ENCODE data around the gene RNF182. TPM values are rescaled to one million over a fixed set of nuclear protein-coding genes. Genes with fewer than 3 reads are reported as not detected.

The RNF182 gene
- total RNA-seq, 1 donor from 2014 or later: 8.3 TPM

DNA sequence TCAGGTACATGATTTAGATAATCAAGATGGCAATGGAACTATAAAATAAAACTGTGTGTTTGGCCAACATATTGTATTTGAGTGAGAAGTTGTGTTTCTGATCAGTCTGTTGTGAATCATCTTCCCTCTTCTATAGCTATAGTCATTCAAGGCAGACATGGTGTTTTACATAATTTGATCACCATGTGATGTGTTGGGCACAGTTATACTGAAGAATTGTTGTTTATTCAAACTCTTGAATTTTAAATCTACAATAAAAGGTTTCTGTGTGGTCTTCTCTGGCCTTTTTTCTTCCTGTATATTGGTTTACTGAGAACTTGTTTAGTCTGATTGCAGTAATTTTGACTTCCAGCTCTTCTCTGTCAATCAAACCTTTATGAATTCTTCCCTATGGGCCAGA is 4.4 kb downstream of the RNF182 start:
- no peak overlapping the region for H3K4me3 ChIP-seq (ENCODE audit: insufficient read depth, low read depth, low read length)
- H3K4me2 ChIP-seq (ENCODE audit: low read length): no peak overlapping the region
- no peaks in the 10 kb centered on the region for H3K27me3 ChIP-seq (ENCODE audit: insufficient read depth, low read length)
- DNase-seq (ENCODE audit: low read depth) (no peak), FAIRE-seq (no peak)
- no peak overlapping the region for H3K9ac ChIP-seq (ENCODE audit: low read length)
- TF ChIP-seq, protein P1, sequence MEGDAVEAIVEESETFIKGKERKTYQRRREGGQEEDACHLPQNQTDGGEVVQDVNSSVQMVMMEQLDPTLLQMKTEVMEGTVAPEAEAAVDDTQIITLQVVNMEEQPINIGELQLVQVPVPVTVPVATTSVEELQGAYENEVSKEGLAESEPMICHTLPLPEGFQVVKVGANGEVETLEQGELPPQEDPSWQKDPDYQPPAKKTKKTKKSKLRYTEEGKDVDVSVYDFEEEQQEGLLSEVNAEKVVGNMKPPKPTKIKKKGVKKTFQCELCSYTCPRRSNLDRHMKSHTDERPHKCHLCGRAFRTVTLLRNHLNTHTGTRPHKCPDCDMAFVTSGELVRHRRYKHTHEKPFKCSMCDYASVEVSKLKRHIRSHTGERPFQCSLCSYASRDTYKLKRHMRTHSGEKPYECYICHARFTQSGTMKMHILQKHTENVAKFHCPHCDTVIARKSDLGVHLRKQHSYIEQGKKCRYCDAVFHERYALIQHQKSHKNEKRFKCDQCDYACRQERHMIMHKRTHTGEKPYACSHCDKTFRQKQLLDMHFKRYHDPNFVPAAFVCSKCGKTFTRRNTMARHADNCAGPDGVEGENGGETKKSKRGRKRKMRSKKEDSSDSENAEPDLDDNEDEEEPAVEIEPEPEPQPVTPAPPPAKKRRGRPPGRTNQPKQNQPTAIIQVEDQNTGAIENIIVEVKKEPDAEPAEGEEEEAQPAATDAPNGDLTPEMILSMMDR (IDR thresholded peaks at IDR 0.05; ENCODE audit: insufficient read depth, low read depth, low read length): no peak
- H4K20me1 ChIP-seq (ENCODE audit: insufficient read depth, low read length): peaks cover 6% of the 10 kb centered on the region
- Mint-ChIP-seq H3K9me3 (ENCODE audit: unreplicated experiment) (no peaks in the 10 kb centered on the region), H3K4me3 (ENCODE audit: unreplicated experiment) (no peak overlapping the region), H3K27ac (ENCODE audit: unreplicated experiment) (no peak overlapping the region), H3K27me3 (ENCODE audit: low read depth, unreplicated experiment) (peaks cover 2% of the 10 kb centered on the region), H3K36me3 (ENCODE audit: low read depth, unreplicated experiment) (no peaks in the 10 kb centered on the region), H3K4me1 (ENCODE audit: low read depth, unreplicated experiment) (peaks cover 8% of the 10 kb centered on the region)
- peaks cover 8% of the 10 kb centered on the region for H3K4me1 ChIP-seq (ENCODE audit: insufficient read depth, low read length)
- no peak overlapping the region for H3K27ac ChIP-seq (ENCODE audit: low read depth, low read length)
- H3K9me3 ChIP-seq (ENCODE audit: insufficient read depth, low read depth, low read length): no peaks in the 10 kb centered on the region
- no peaks in the 10 kb centered on the region for H3K36me3 ChIP-seq (ENCODE audit: insufficient read depth, low read length)
- no peak overlapping the region for H2AFZ ChIP-seq (ENCODE audit: low read depth, low read length)
- peaks cover 50% of the 10 kb centered on the region for H3K79me2 ChIP-seq (ENCODE audit: insufficient read depth, low read length)

DNA sequence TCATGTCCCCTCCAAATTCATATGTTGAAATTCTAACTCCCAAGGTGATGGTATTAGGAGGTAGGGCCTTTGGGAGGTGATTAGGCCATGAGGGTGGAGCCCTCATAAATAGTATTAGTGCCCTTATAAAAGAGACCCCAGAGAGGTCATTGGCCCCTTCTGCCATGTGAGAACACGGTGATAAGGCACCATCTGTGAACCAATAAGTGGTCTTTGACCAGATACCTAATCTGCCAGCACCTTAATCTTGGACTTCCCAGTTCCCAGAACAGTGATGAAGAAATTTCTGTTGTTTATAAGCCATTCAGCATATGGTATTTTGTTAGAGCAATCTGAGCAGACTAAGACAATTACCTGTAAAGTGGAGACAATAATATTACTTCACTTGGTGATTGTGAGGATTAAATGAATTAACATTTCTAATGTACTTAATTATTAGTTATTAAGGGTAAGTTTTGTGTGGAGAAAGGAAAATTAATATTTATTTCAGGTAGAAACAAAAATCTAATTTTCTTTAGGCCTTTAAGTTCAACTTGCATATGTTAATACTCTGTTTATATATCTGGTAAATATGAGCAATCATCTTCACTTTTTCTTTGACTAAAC is 7.1 kb downstream of the RNF182 start:
- DNase-seq (ENCODE audit: low read depth) (no peak), FAIRE-seq (no peak)
- TF ChIP-seq EZH2 (IDR thresholded peaks at IDR 0.05; ENCODE audit: insufficient read depth, low read length): no peak
- TF ChIP-seq, protein P1 (IDR thresholded peaks at IDR 0.05; ENCODE audit: insufficient read depth, low read depth, low read length): no peak
- H3K27me3 ChIP-seq (ENCODE audit: insufficient read depth, low read length): no peaks in the 10 kb centered on the region
- H3K79me2 ChIP-seq (ENCODE audit: insufficient read depth, low read length): peaks cover 52% of the 10 kb centered on the region
- no peak overlapping the region for H2AFZ ChIP-seq (ENCODE audit: low read depth, low read length)
- Mint-ChIP-seq H3K4me1 (ENCODE audit: low read depth, unreplicated experiment) (no peaks in the 10 kb centered on the region), H3K9me3 (ENCODE audit: unreplicated experiment) (peaks cover 3% of the 10 kb centered on the region), H3K4me3 (ENCODE audit: unreplicated experiment) (no peak overlapping the region), H3K36me3 (ENCODE audit: low read depth, unreplicated experiment) (no peaks in the 10 kb centered on the region), H3K27me3 (ENCODE audit: low read depth, unreplicated experiment) (no peaks in the 10 kb centered on the region), H3K27ac (ENCODE audit: unreplicated experiment) (no peak overlapping the region)
- no peaks in the 10 kb centered on the region for H3K36me3 ChIP-seq (ENCODE audit: insufficient read depth, low read length)
- no peak overlapping the region for H3K4me2 ChIP-seq (ENCODE audit: low read length)
- H3K27ac ChIP-seq (ENCODE audit: low read depth, low read length): no peak overlapping the region
- H4K20me1 ChIP-seq (ENCODE audit: insufficient read depth, low read length): peaks cover 4% of the 10 kb centered on the region
- H3K4me1 ChIP-seq (ENCODE audit: insufficient read depth, low read length): no peaks in the 10 kb centered on the region
- H3K9me3 ChIP-seq (ENCODE audit: insufficient read depth, low read depth, low read length): no peaks in the 10 kb centered on the region
- H3K9ac ChIP-seq (ENCODE audit: low read length): no peak overlapping the region
- no peak overlapping the region for H3K4me3 ChIP-seq (ENCODE audit: insufficient read depth, low read depth, low read length)

DNA sequence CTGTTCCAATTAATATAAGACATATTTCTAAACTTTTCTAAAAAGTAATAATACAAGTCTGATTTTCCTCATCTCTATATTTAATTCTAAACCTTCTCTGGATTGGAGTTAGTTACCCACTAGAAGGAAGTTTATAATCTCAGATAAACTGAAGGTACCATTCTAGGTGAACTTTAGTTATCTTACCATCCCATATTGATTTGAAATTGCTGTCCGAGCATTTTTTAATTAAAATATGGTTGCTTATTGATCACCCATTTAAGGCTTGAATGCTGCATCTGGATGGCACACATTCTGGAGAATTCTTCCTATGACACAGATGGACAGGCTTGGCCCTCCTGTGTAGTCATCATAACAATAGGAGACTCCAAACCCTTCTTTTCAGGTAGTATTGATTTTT is 8.0 kb downstream of the RNF182 start:
- Histone ChIP-seq H2AFZ (ENCODE audit: low read depth, low read length) (no peak overlapping the region), H3K27ac (ENCODE audit: low read depth, low read length) (no peak overlapping the region), H3K4me1 (ENCODE audit: insufficient read depth, low read length) (no peaks in the 10 kb centered on the region), H3K4me2 (ENCODE audit: low read length) (no peak overlapping the region), H3K79me2 (ENCODE audit: insufficient read depth, low read length) (peaks cover 45% of the 10 kb centered on the region), H4K20me1 (ENCODE audit: insufficient read depth, low read length) (no peaks in the 10 kb centered on the region), H3K36me3 (ENCODE audit: insufficient read depth, low read length) (no peaks in the 10 kb centered on the region), H3K9ac (ENCODE audit: low read length) (no peak overlapping the region), H3K4me3 (ENCODE audit: insufficient read depth, low read depth, low read length) (no peak overlapping the region), H3K9me3 (ENCODE audit: insufficient read depth, low read depth, low read length) (no peaks in the 10 kb centered on the region), H3K27me3 (ENCODE audit: insufficient read depth, low read length) (no peaks in the 10 kb centered on the region)
- Mint-ChIP-seq H3K4me3 (ENCODE audit: unreplicated experiment) (no peak overlapping the region), H3K4me1 (ENCODE audit: low read depth, unreplicated experiment) (no peaks in the 10 kb centered on the region), H3K36me3 (ENCODE audit: low read depth, unreplicated experiment) (no peaks in the 10 kb centered on the region), H3K27ac (ENCODE audit: unreplicated experiment) (no peak overlapping the region), H3K27me3 (ENCODE audit: low read depth, unreplicated experiment) (no peaks in the 10 kb centered on the region), H3K9me3 (ENCODE audit: unreplicated experiment) (peaks cover 3% of the 10 kb centered on the region)
- no peak for FAIRE-seq
- DNase-seq (ENCODE audit: low read depth): no peak
- TF ChIP-seq, protein P1 (IDR thresholded peaks at IDR 0.05; ENCODE audit: insufficient read depth, low read depth, low read length): no peak
- TF ChIP-seq EZH2 (IDR thresholded peaks at IDR 0.05; ENCODE audit: insufficient read depth, low read length): no peak
